Left lung (tissue), 10 donors: Measurements from ENCODE around the gene VPS51. TPM values are rescaled to one million over a fixed set of nuclear protein-coding genes. Genes with fewer than 3 reads are reported as not detected.

Experiments used
- ATAC-seq: fragments of 200-7000 bp; cut with Tn5 transposase; one replicate; pipeline ENCODE4 v1.9.1; 2020; ENCODE audit warnings: moderate library complexity
- DNase-seq, 4 donors: peaks; one replicate each; pipeline ENCODE4 v3.0.0-alpha.2; 2013 to 2020
- H3K27ac ChIP-seq, 2 donors: fragments of 200-600 bp; sonication (generic) in 1 of 2; one replicate each; pipeline versions ENCODE4 v1.5.0 to v1.8.0; 2020 to 2021
- H3K27me3 ChIP-seq, 2 donors: fragments of 200-600 bp; sonication (generic) in 1 of 2; one replicate each; pipeline versions ENCODE4 v1.5.0 to v1.8.0; 2020 to 2021
- H3K36me3 ChIP-seq, 2 donors: fragments of 200-600 bp; sonication (generic) in 1 of 2; one replicate each; pipeline versions ENCODE4 v1.5.0 to v1.8.0; 2020 to 2021
- H3K4me1 ChIP-seq, 2 donors: fragments of 200-600 bp; one replicate each; pipeline ENCODE4 v1.8.0; 2021
- H3K4me3 ChIP-seq, 2 donors: fragments of 200-600 bp; sonication (generic) in 1 of 2; one replicate each; pipeline versions ENCODE4 v1.5.0 to v1.8.0; 2020 to 2021; ENCODE audit warnings: mild to moderate bottlenecking in 1 of 2
- H3K9me3 ChIP-seq, 2 donors: fragments of 200-600 bp; sonication (generic) in 1 of 2; one replicate each; pipeline versions ENCODE4 v1.5.0 to v1.8.0; 2020 to 2021
- intact Hi-C, 2 donors: fragments of 100-400 bp; cut with DNase I; formaldehyde crosslinking; loops; one replicate each; pipeline versions ENCODE4 v1.11.2 to v1.14.2; 2022
- polyA plus RNA-seq, 6 donors: library from polyadenylated mRNA; unstranded; fragments of 120-200 nt; gene quantifications; one replicate each; pipeline ENCODE4 v1.2.1, GENCODE V29; 2013; ENCODE audit not compliant: insufficient read length in 6 of 6
- total RNA-seq, 2 donors: library from RNA; stranded (reverse); fragmentation: NEBNext Ultra II Directional; extraction: Animal tissue kit (Norgen Biotek cat#: 25700); gene quantifications; one replicate each; pipeline ENCODE4 v1.2.1, GENCODE V29; 2021
- TF ChIP-seq, protein P1 (sequence below), 2 donors: fragments of 200-600 bp; sonication (generic) in 1 of 2; IDR thresholded peaks; one replicate each; pipeline versions ENCODE4 v1.5.0 to v1.8.0; 2021; ENCODE audit warnings: antibody characterized with exemption in 2 of 2
- donor health status: DM: no; HTN: yes; CAD: no.
- donor health status: DM: no; HTN: no; CAD: no.

The VPS51 gene
- total and polyA plus RNA-seq, 8 donors: 79.4 to 143 (median 108) TPM

GRCh38 chr11:65064847-65065240, 31.2 kb upstream of the VPS51 start:
- Histone ChIP-seq H3K4me1 (no peaks in the 10 kb centered on the region), H3K9me3 (no peaks in the 10 kb centered on the region), H3K4me3 (no peak overlapping the region), H3K27me3 (no peaks in the 10 kb centered on the region), H3K36me3 (no peaks in the 10 kb centered on the region), H3K27ac (no peak overlapping the region)
- DNase-seq (no peak), ATAC-seq (no peak)
- TF ChIP-seq, protein P1, sequence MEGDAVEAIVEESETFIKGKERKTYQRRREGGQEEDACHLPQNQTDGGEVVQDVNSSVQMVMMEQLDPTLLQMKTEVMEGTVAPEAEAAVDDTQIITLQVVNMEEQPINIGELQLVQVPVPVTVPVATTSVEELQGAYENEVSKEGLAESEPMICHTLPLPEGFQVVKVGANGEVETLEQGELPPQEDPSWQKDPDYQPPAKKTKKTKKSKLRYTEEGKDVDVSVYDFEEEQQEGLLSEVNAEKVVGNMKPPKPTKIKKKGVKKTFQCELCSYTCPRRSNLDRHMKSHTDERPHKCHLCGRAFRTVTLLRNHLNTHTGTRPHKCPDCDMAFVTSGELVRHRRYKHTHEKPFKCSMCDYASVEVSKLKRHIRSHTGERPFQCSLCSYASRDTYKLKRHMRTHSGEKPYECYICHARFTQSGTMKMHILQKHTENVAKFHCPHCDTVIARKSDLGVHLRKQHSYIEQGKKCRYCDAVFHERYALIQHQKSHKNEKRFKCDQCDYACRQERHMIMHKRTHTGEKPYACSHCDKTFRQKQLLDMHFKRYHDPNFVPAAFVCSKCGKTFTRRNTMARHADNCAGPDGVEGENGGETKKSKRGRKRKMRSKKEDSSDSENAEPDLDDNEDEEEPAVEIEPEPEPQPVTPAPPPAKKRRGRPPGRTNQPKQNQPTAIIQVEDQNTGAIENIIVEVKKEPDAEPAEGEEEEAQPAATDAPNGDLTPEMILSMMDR (IDR thresholded peaks at IDR 0.05): no peak
- intact Hi-C loops: no loop called here

DNA sequence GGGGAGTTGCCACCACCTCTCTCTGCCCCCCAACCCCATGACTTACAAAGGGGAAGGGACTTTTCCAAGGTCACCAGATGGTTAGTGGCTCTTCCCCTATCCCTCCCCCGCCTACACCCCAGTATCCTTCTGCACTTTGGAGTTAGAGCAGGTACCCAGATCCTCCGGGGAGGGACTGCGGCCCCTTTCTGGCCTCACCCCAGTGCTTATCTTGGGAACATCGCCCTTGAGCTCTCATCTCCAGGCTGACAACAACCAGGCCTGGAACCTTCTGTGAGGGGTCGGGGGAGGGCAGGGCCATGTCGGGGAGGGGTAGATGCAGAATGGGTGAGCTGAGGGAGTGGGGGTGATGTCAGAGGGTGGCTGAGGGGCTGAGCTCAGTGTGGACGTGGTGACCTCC, 30.2 kb upstream of the VPS51 start:
- TF ChIP-seq, protein P1 (IDR thresholded peaks at IDR 0.05): no peak
- Histone ChIP-seq H3K36me3 (no peaks in the 10 kb centered on the region), H3K27me3 (no peaks in the 10 kb centered on the region), H3K9me3 (no peaks in the 10 kb centered on the region), H3K27ac (no peak overlapping the region), H3K4me3 (no peak overlapping the region), H3K4me1 (no peaks in the 10 kb centered on the region)
- DNase-seq (no peak), ATAC-seq (no peak)
- intact Hi-C loops: no loop called here

- DNase-seq: no peak
- no peaks in the 10 kb centered on the region for H3K36me3 ChIP-seq
- no peak overlapping the region for H3K27ac ChIP-seq
- no peak for ATAC-seq
- H3K9me3 ChIP-seq: no peaks in the 10 kb centered on the region
- no peaks in the 10 kb centered on the region for H3K27me3 ChIP-seq
- intact Hi-C loops: no loop called here
- H3K4me3 ChIP-seq: no peak overlapping the region
- TF ChIP-seq, protein P1 (IDR thresholded peaks at IDR 0.05): no peak
- H3K4me1 ChIP-seq: no peaks in the 10 kb centered on the region
These were observed 29.7 kb upstream of the VPS51 start for GRCh38 chr11:65066315-65066714.

GRCh38 chr11:65066805-65067291, 29.2 kb upstream of the VPS51 start:
- Histone ChIP-seq H3K9me3 (no peaks in the 10 kb centered on the region), H3K27ac (no peak overlapping the region), H3K36me3 (no peaks in the 10 kb centered on the region), H3K27me3 (no peaks in the 10 kb centered on the region), H3K4me1 (no peaks in the 10 kb centered on the region), H3K4me3 (no peak overlapping the region)
- intact Hi-C loops: no loop called here
- ATAC-seq (no peak), DNase-seq (no peak)
- TF ChIP-seq, protein P1 (IDR thresholded peaks at IDR 0.05): no peak

- no peak overlapping the region for H3K4me3 ChIP-seq
- no peaks in the 10 kb centered on the region for H3K27me3 ChIP-seq
- no peaks in the 10 kb centered on the region for H3K4me1 ChIP-seq
- no peak for DNase-seq
- intact Hi-C loops: no loop called here
- no peaks in the 10 kb centered on the region for H3K9me3 ChIP-seq
- no peak for ATAC-seq
- H3K36me3 ChIP-seq: no peaks in the 10 kb centered on the region
- TF ChIP-seq, protein P1 (IDR thresholded peaks at IDR 0.05): no peak
- no peak overlapping the region for H3K27ac ChIP-seq
These were observed 28.6 kb upstream of the VPS51 start for GRCh38 chr11:65067446-65067845.
